HepG2 (cell line): ENCODE data around the gene RABEPK. TPM values are rescaled to one million over a fixed set of nuclear protein-coding genes. Genes with fewer than 3 reads are reported as not detected.

ENCODE experiments used
- AHDC1 ChIP-seq: sonication (generic); formaldehyde crosslinking; IDR thresholded peaks from 2 replicates; pipeline ENCODE4 v1.5.1; 2020; ENCODE audit warnings: mild to moderate bottlenecking, missing genetic modification reagents, borderline replicate concordance
- AKNA ChIP-seq: sonication (generic); formaldehyde crosslinking; IDR thresholded peaks from 2 replicates; pipeline ENCODE4 v1.4.0; 2020; ENCODE audit warnings: missing genetic modification reagents, borderline replicate concordance
- CREM ChIP-seq, 2 experiments: sonication (generic) in 1 of 2; formaldehyde crosslinking in 1 of 2; IDR thresholded peaks; 2 replicates each; pipeline versions ENCODE4 v1.4.0 to v1.6.1; 2016 to 2020; ENCODE audit warnings: antibody characterized with exemption in 1 of 2, mild to moderate bottlenecking in 1 of 2, missing genetic modification reagents in 1 of 2
- CTCF ChIP-seq: sonication (generic); formaldehyde crosslinking; IDR thresholded peaks from 2 replicates; pipeline ENCODE4 v1.5.0; 2020; ENCODE audit warnings: mild to moderate bottlenecking, missing genetic modification reagents, moderate library complexity
- HMG20A ChIP-seq: IDR thresholded peaks from 2 replicates; pipeline ENCODE4 v1.6.1; 2016; ENCODE audit warnings: borderline replicate concordance
- TAF1 ChIP-seq: sonication (generic); formaldehyde crosslinking; IDR thresholded peaks from 2 replicates; pipeline ENCODE4 v1.4.0; 2020; ENCODE audit warnings: missing genetic modification reagents
- ZC3H4 ChIP-seq: sonication (generic); formaldehyde crosslinking; IDR thresholded peaks from 2 replicates; pipeline ENCODE4 v1.4.0; 2020; ENCODE audit warnings: missing genetic modification reagents, borderline replicate concordance
- ZNF207 ChIP-seq: fragments of 450-650 bp; IDR thresholded peaks from 2 replicates; pipeline ENCODE4 v1.6.1; 2016; ENCODE audit warnings: antibody characterized with exemption, borderline replicate concordance
- ZNF570 ChIP-seq: sonication (generic); formaldehyde crosslinking; IDR thresholded peaks from 2 replicates; pipeline ENCODE4 v1.4.0; 2020; ENCODE audit warnings: mild to moderate bottlenecking, missing genetic modification reagents, borderline replicate concordance
- ZNF768 ChIP-seq: sonication (generic); formaldehyde crosslinking; IDR thresholded peaks from 2 replicates; pipeline ENCODE4 v1.4.0; 2020; ENCODE audit warnings: missing genetic modification reagents
- polyA plus RNA-seq, 8 experiments: library from polyadenylated mRNA; depleted of rRNA in 3 of 8; stranded (reverse) in 7 of 8; unstranded in 1 of 8; fragments of >200 nt; fragmentation: Illumina TruSeq in 4 of 8; extraction: Trizol in 4 of 8; gene quantifications; 2 replicates each; pipeline versions ENCODE4 v1.2.1 to v1.2.3, GENCODE V29; 2011 to 2016; ENCODE audit warnings: low read depth in 4 of 8, missing spikeins in 1 of 8, mixed read lengths in 1 of 8; ENCODE audit not compliant: insufficient read depth in 1 of 8
- total RNA-seq, 5 experiments: library from RNA; depleted of rRNA; stranded (reverse); fragments of >200 nt; fragmentation: Illumina TruSeq; extraction: Trizol; gene quantifications; 2 replicates each; pipeline ENCODE4 v1.2.3, GENCODE V29; 2016; ENCODE audit warnings: low read depth in 1 of 5
- TF ChIP-seq, protein P1 (sequence below): fragments of 450-650 bp; IDR thresholded peaks from 2 replicates; pipeline ENCODE4 v1.6.1; 2017; ENCODE audit warnings: mild to moderate bottlenecking

The RABEPK gene
- total and polyA plus RNA-seq, 2 of the 13 experiments (the other 11 are each of a cell fraction or from before 2014, with no cell fraction given): 75.5 to 90.0 TPM

- TF ChIP-seq, protein P1, sequence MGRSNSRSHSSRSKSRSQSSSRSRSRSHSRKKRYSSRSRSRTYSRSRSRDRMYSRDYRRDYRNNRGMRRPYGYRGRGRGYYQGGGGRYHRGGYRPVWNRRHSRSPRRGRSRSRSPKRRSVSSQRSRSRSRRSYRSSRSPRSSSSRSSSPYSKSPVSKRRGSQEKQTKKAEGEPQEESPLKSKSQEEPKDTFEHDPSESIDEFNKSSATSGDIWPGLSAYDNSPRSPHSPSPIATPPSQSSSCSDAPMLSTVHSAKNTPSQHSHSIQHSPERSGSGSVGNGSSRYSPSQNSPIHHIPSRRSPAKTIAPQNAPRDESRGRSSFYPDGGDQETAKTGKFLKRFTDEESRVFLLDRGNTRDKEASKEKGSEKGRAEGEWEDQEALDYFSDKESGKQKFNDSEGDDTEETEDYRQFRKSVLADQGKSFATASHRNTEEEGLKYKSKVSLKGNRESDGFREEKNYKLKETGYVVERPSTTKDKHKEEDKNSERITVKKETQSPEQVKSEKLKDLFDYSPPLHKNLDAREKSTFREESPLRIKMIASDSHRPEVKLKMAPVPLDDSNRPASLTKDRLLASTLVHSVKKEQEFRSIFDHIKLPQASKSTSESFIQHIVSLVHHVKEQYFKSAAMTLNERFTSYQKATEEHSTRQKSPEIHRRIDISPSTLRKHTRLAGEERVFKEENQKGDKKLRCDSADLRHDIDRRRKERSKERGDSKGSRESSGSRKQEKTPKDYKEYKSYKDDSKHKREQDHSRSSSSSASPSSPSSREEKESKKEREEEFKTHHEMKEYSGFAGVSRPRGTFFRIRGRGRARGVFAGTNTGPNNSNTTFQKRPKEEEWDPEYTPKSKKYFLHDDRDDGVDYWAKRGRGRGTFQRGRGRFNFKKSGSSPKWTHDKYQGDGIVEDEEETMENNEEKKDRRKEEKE: no peak
- TF ChIP-seq ZC3H4 (CRISPR knock-in tag): no peak
- TF ChIP-seq TAF1 (CRISPR knock-in tag): no peak
- TF ChIP-seq CREM (IDR thresholded peaks at IDR 0.05): peak; percentile 78
- no peak for TF ChIP-seq CREM (CRISPR knock-in tag; IDR thresholded peaks at IDR 0.05)
- TF ChIP-seq ZNF207: no peak
- no peak for TF ChIP-seq AKNA
- peak; percentile 84; the same call in 1 of the 2 replicates for TF ChIP-seq AHDC1
- TF ChIP-seq CTCF (CRISPR knock-in tag): no peak
- no peak for TF ChIP-seq ZNF768 (CRISPR knock-in tag)
- no peak for TF ChIP-seq ZNF570 (CRISPR knock-in tag)
- peak; percentile 81; the same call in 1 of the 2 replicates for TF ChIP-seq HMG20A
These were observed 72.4 kb downstream of the RABEPK start (continued) for GRCh38 chr9:125272697-125273096.
